Keratinocyte (primary cell): ENCODE results near the gene GRIP1. TPM values are rescaled to one million over a fixed set of nuclear protein-coding genes. Genes with fewer than 3 reads are reported as not detected.

Source experiments
- DNase-seq: peaks from one replicate; pipeline ENCODE4 v3.0.0-alpha.2; 2011; ENCODE audit warnings: low read depth, missing footprints, low spot score
- FAIRE-seq: peaks from 2 replicates; lab custom pipeline; 2011; peaks lifted over from hg19 to GRCh38; lab: Jason Lieb, UNC
- H2AFZ ChIP-seq: 2 replicates; pipeline ENCODE4 v1.6.0; 2012; ENCODE audit warnings: low read length, control low read depth, inconsistent platforms; ENCODE audit not compliant: control insufficient read depth
- H3K27ac ChIP-seq: 2 replicates; pipeline ENCODE4 v1.5.1; 2011; ENCODE audit warnings: low read length; ENCODE audit not compliant: control insufficient read depth, insufficient read depth
- H3K27me3 ChIP-seq: 3 replicates; pipeline ENCODE4 v1.6.0; 2011; ENCODE audit warnings: low read length; ENCODE audit not compliant: control insufficient read depth, insufficient read depth; ENCODE audit errors: extremely low read depth
- H3K36me3 ChIP-seq, 2 experiments: 2 replicates in 1 of 2; 3 replicates in 1 of 2; pipeline ENCODE4 v1.5.1; 2011; ENCODE audit warnings: low read length in 2 of 2, mild to moderate bottlenecking in 1 of 2; ENCODE audit not compliant: control insufficient read depth in 2 of 2, insufficient read depth in 2 of 2; ENCODE audit errors: extremely low read depth in 1 of 2
- H3K4me1 ChIP-seq: 3 replicates; pipeline ENCODE4 v1.5.1; 2011; ENCODE audit warnings: low read length; ENCODE audit not compliant: control insufficient read depth, insufficient read depth; ENCODE audit errors: extremely low read depth
- H3K4me2 ChIP-seq: 3 replicates; pipeline ENCODE4 v1.6.0; 2011; ENCODE audit warnings: low read depth, low read length; ENCODE audit not compliant: control insufficient read depth, insufficient read depth; ENCODE audit errors: extremely low read depth
- H3K4me3 ChIP-seq, 3 experiments: fragments of 200-600 bp in 1 of 3; sonication (generic) in 1 of 3; 2 replicates in 2 of 3; 3 replicates in 1 of 3; pipeline ENCODE4 v1.5.1; 2011 to 2016; ENCODE audit warnings: low read length in 3 of 3, mild to moderate bottlenecking in 3 of 3, control low read depth in 2 of 3, inconsistent platforms in 1 of 3, low read depth in 1 of 3, mixed read lengths in 1 of 3, mixed run types in 1 of 3, moderate library complexity in 1 of 3; ENCODE audit not compliant: control insufficient read depth in 2 of 3, insufficient read depth in 2 of 3; ENCODE audit errors: extremely low read depth in 1 of 3
- H3K79me2 ChIP-seq: 2 replicates; pipeline ENCODE4 v1.6.0; 2012; ENCODE audit warnings: low read length; ENCODE audit not compliant: control insufficient read depth, insufficient read depth
- H3K9ac ChIP-seq: 3 replicates; pipeline ENCODE4 v1.6.0; 2011; ENCODE audit warnings: low read length; ENCODE audit not compliant: control insufficient read depth, insufficient read depth; ENCODE audit errors: extremely low read depth
- H3K9me1 ChIP-seq: 3 replicates; pipeline ENCODE4 v1.6.0; 2011; ENCODE audit warnings: low read length; ENCODE audit not compliant: control insufficient read depth, insufficient read depth; ENCODE audit errors: extremely low read depth
- H3K9me3 ChIP-seq: 2 replicates; pipeline ENCODE4 v1.5.1; 2012; ENCODE audit warnings: low read depth, low read length; ENCODE audit not compliant: control insufficient read depth
- H4K20me1 ChIP-seq: 3 replicates; pipeline ENCODE4 v1.6.0; 2011; ENCODE audit warnings: low read length; ENCODE audit not compliant: control insufficient read depth, insufficient read depth; ENCODE audit errors: extremely low read depth
- EZH2 ChIP-seq: IDR thresholded peaks from one replicate; pipeline ENCODE4 v1.6.1; 2012; ENCODE audit warnings: inconsistent platforms, mild to moderate bottlenecking, low read length, moderate library complexity
- dilution Hi-C: fragments of 300-500 bp; cut with MboI; formaldehyde crosslinking; loops from one replicate; pipeline ENCODE4 v1.7.0; 2020; ENCODE audit warnings: low sequenced_read_pairs; ENCODE audit not compliant: extremely low pct_ligation_motif_present
- polyA plus RNA-seq, 5 experiments: library from polyadenylated mRNA; depleted of rRNA in 3 of 5; stranded (reverse) in 3 of 5; stranded (forward) in 1 of 5; unstranded in 1 of 5; fragments of >200 nt; gene quantifications; 1 replicate in 1 of 5; 2 replicates in 3 of 5; 3 replicates in 1 of 5; pipeline versions ENCODE4 v1.2.1 to v1.2.3, GENCODE V29; 2011 to 2012; ENCODE audit warnings: missing spikeins in 2 of 5, low read depth in 1 of 5, low replicate concordance in 1 of 5
- TF ChIP-seq, protein P1 (sequence below), 3 experiments: IDR thresholded peaks in 1 of 3; conservative IDR thresholded peaks in 1 of 3; optimal IDR thresholded peaks in 1 of 3; 2 replicates in 2 of 3; 3 replicates in 1 of 3; pipeline versions ENCODE3 to v1.5.1; 2011; ENCODE audit warnings: low read length in 3 of 3, mild to moderate bottlenecking in 3 of 3, moderate library complexity in 2 of 3, control low read depth in 1 of 3, inconsistent platforms in 1 of 3; ENCODE audit not compliant: insufficient read depth in 2 of 3; ENCODE audit errors: extremely low read depth in 1 of 3

GRIP1 gene
- polyA plus RNA-seq, 1 donor (not counting 4 experiments of a cell fraction or from before 2014, with no cell fraction given), result 6.7 TPM

DNA sequence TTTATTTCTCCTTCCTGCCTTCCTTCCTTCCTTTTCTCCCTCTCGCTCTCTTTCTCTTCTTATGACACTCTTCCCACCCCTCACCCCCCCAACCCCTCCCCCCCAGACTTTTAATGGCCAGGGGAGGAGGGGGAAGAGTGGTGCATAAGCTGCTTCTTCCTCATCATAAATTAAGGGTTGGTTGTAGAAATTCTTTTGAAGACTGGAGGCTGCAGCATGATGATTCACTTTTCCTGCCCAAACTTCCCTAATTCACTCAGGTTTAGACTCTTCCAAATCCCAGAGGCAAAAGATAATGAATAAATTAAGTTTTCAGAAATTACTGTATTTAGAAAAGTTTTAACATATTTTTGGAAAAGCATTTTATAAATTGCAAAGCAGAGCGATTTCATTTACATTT is 58.2 kb downstream of the GRIP1 start:
- no peak for TF ChIP-seq EZH2
- TF ChIP-seq, protein P1, sequence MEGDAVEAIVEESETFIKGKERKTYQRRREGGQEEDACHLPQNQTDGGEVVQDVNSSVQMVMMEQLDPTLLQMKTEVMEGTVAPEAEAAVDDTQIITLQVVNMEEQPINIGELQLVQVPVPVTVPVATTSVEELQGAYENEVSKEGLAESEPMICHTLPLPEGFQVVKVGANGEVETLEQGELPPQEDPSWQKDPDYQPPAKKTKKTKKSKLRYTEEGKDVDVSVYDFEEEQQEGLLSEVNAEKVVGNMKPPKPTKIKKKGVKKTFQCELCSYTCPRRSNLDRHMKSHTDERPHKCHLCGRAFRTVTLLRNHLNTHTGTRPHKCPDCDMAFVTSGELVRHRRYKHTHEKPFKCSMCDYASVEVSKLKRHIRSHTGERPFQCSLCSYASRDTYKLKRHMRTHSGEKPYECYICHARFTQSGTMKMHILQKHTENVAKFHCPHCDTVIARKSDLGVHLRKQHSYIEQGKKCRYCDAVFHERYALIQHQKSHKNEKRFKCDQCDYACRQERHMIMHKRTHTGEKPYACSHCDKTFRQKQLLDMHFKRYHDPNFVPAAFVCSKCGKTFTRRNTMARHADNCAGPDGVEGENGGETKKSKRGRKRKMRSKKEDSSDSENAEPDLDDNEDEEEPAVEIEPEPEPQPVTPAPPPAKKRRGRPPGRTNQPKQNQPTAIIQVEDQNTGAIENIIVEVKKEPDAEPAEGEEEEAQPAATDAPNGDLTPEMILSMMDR (optimal IDR thresholded peaks at IDR 0.05 in 1 of 3, IDR thresholded peaks at IDR 0.05 in 1 of 3, conservative IDR thresholded peaks at IDR 0.05 in 1 of 3; ENCODE audit: extremely low read depth in 1 of 3, insufficient read depth in 2 of 3, low read length in 3 of 3), result no peak
- no peak overlapping the region for H3K9ac ChIP-seq
- H3K36me3 ChIP-seq, result no peaks in the 10 kb centered on the region
- H3K9me3 ChIP-seq, result no peaks in the 10 kb centered on the region
- dilution Hi-C loops, result no loop called here
- H3K4me3 ChIP-seq, result no peak overlapping the region
- H3K27ac ChIP-seq, result no peak overlapping the region
- H4K20me1 ChIP-seq, result no peaks in the 10 kb centered on the region
- H3K27me3 ChIP-seq, result no peaks in the 10 kb centered on the region
- no peak for FAIRE-seq
- no peak overlapping the region for H2AFZ ChIP-seq
- H3K4me1 ChIP-seq, result peaks cover 20% of the 10 kb centered on the region
- H3K9me1 ChIP-seq, result no peaks in the 10 kb centered on the region
- H3K79me2 ChIP-seq, result no peaks in the 10 kb centered on the region
- DNase-seq, result no peak
- no peak overlapping the region for H3K4me2 ChIP-seq

DNA sequence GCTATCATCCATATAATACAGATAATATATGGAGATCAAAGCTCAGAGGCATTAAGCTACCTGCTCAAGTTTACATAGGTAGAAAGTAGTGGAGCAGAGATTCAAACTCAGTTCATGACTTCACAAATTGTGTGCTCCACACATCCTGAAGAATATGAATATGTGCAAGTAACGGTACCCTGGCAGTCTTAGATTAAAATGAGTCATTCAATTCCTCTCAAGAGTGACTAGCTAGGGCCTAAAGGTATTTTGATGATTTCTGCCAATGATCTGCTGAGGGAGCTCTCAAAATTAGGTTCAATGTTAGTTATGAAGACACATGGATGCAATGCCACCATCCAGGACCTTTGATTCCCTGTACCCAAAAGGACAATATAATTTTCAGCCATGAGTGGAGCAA is 58.9 kb downstream of the GRIP1 start:
- no peak for DNase-seq
- FAIRE-seq, result no peak

More for the DNA sequence above, 58.9 kb downstream of the GRIP1 start:
- Histone ChIP-seq H3K9me3 (no peaks in the 10 kb centered on the region), H3K4me2 (no peak overlapping the region), H3K9me1 (no peaks in the 10 kb centered on the region), H3K4me3 (no peak overlapping the region), H3K27ac (no peak overlapping the region), H2AFZ (no peak overlapping the region), H3K9ac (no peak overlapping the region), H3K79me2 (no peaks in the 10 kb centered on the region), H3K4me1 (peaks cover 20% of the 10 kb centered on the region), H3K36me3 (no peaks in the 10 kb centered on the region), H4K20me1 (no peaks in the 10 kb centered on the region), H3K27me3 (no peaks in the 10 kb centered on the region)
- dilution Hi-C loops, result no loop called here
- TF ChIP-seq, protein P1 (optimal IDR thresholded peaks at IDR 0.05 in 1 of 3, IDR thresholded peaks at IDR 0.05 in 1 of 3, conservative IDR thresholded peaks at IDR 0.05 in 1 of 3; ENCODE audit: extremely low read depth in 1 of 3, insufficient read depth in 2 of 3, low read length in 3 of 3), result no peak
- no peak for TF ChIP-seq EZH2
